Mononuclear cell (primary cell): ENCODE results near the gene RNF38. TPM values are rescaled to one million over a fixed set of nuclear protein-coding genes. Genes with fewer than 3 reads are reported as not detected.
"Not testable (repeated sequence)": the region's sequence is repeated elsewhere in the genome, so short reads cannot be mapped to it uniquely, and the experiment has no call there.

ENCODE experiments used
- H3K27me3 ChIP-seq: 2 replicates; pipeline ENCODE4 v1.6.0; 2011; ENCODE audit warnings: low read length, control low read depth; ENCODE audit not compliant: insufficient read depth
- H3K4me1 ChIP-seq: 2 replicates; pipeline ENCODE4 v1.5.1; 2011; ENCODE audit warnings: mild to moderate bottlenecking, low read length, control low read depth; ENCODE audit not compliant: insufficient read depth
- H3K4me3 ChIP-seq: 2 replicates; pipeline ENCODE4 v1.5.1; 2011; ENCODE audit warnings: mild to moderate bottlenecking, low read length, moderate library complexity
- H3K9me3 ChIP-seq: 2 replicates; pipeline ENCODE4 v1.5.1; 2011; ENCODE audit warnings: low read depth, mild to moderate bottlenecking, control low read depth, low read length
- total RNA-seq: library from RNA; depleted of rRNA; stranded (reverse); fragments of >200 nt; gene quantifications from one replicate; pipeline ENCODE4 v1.2.3, GENCODE V29; 2012

RNF38 gene
- total RNA-seq, 1 donor = 71.8 TPM

DNA sequence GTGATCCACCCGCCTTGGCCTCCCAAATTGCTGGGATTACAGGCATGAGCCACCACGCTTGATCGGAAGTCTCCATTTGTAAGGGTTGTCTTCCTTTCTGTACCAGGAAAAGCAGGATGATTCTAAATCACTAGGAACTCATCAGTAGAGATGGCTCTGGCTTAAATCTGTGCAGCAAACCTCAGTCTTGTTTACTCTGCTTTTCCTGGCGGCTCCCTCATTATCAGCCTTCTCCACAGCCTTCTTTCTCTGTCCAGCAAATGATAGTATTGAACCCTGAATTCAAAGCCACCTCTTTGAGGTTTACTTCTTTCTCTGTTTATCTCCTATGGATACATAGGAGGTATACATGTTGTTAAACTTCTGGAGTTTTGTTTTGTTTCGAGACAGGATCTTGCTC is 98.8 kb downstream of the RNF38 start:
- no peaks in the 10 kb centered on the region for H3K9me3 ChIP-seq
- no peaks in the 10 kb centered on the region for H3K4me1 ChIP-seq
- H3K27me3 ChIP-seq = no peaks in the 10 kb centered on the region
- no peak overlapping the region for H3K4me3 ChIP-seq

DNA sequence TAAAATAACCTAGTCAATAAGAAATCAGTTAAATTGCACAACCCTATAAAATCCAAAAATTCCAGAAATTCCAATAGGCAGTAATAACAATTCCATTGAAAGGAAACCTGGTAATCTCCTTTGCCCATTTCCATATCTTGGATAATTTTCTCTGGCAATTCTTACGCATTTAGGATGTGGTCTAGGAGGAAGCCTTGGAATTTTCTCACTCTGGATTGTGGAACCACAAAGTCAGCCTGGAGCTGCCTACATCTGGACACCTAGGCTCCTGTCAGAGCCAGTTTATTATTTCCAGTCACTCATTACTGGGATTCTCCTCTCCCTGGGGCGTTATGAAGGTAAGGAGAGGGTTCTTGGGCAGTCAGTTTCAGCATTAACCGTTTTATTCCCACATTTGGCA is 101.5 kb downstream of the RNF38 start:
- no peaks in the 10 kb centered on the region for H3K27me3 ChIP-seq
- no peaks in the 10 kb centered on the region for H3K4me1 ChIP-seq
- no peak overlapping the region for H3K4me3 ChIP-seq
- H3K9me3 ChIP-seq = no peaks in the 10 kb centered on the region

DNA sequence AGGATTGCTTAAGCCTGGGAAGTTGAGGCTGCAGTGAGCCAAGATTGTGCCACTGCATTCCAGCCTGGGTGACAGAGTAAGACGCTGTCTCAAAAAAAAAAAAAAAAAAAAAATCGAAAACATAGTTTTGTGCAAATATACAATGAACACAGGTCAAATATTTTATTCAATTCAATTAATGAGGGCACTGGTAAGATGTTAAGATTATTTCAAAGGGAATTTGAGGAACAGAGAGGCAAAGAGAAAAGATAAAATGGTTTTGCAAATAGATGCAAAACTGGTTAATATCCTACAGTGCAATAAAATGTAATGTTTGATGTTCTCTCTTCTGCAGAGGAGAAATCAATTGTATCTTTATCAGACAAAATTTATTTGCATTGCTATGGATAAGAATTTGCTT is 102.3 kb downstream of the RNF38 start:
- H3K9me3 ChIP-seq = no peaks in the 10 kb centered on the region
- no peaks in the 10 kb centered on the region for H3K4me1 ChIP-seq
- H3K4me3 ChIP-seq = no peak overlapping the region
- H3K27me3 ChIP-seq = no peaks in the 10 kb centered on the region

DNA sequence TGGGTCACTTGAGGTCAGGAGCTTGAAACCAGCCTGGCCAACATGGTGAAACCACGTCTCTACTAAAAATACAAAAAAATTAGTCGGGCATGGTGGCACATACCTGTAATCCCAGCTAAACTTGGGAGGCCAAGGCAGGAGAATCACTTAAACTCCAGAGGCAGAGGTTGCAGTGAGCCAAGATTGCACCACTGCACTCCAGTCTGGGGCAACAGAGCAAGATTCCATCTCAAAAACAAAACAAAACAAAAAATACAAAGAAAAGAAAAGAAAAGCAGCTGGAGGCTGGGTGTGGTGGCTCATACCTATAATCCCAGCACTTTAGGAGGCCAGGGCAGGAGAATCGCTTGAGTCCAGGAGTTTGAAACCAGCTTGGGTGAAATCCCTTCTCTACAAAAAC is 105.1 kb downstream of the RNF38 start:
- H3K27me3 ChIP-seq, H3K4me3 ChIP-seq, H3K9me3 ChIP-seq, H3K4me1 ChIP-seq: not testable (repeated sequence)

DNA sequence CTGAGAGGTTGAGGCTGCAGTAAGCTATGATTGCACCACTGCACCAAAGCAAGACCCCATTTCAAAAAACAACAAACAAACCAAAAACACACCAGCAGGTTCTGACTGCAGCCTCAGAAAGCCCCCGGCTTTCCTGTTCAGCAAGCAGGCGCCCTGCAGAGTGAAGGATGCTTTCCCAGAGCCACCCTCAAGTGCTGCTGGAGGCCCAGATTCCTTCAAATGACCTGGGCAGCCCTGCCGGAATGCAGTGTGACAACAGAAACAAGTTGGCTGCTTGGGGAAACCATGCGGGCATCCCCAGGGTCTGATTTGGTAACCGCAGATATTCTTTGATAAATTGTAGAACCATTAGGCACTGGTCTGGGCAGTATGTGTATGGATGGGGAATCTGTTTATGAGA is 106.2 kb downstream of the RNF38 start:
- no peaks in the 10 kb centered on the region for H3K9me3 ChIP-seq
- H3K4me1 ChIP-seq = no peaks in the 10 kb centered on the region
- no peak overlapping the region for H3K4me3 ChIP-seq
- no peaks in the 10 kb centered on the region for H3K27me3 ChIP-seq

DNA sequence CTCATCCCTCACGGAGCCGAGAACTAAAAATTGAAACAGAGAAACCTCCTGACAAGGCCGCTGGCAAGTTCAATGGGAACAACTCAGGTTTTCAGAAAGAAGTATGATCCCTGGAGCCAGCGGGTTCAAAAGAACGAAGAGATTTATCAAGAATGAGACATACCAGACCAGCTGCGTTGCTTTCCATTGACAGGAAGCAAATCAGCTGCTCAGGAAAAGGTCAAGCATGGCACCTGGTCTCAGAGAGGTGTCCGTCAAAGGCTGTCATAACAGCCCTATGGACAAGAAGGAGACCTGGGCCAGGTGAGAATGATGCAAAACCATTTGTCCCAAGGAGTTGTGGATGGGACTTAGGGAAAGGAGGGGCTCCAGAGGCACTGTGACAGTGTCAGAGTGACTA is 106.9 kb downstream of the RNF38 start:
- Histone ChIP-seq H3K27me3 (no peaks in the 10 kb centered on the region), H3K9me3 (no peaks in the 10 kb centered on the region), H3K4me1 (no peaks in the 10 kb centered on the region), H3K4me3 (no peak overlapping the region)

DNA sequence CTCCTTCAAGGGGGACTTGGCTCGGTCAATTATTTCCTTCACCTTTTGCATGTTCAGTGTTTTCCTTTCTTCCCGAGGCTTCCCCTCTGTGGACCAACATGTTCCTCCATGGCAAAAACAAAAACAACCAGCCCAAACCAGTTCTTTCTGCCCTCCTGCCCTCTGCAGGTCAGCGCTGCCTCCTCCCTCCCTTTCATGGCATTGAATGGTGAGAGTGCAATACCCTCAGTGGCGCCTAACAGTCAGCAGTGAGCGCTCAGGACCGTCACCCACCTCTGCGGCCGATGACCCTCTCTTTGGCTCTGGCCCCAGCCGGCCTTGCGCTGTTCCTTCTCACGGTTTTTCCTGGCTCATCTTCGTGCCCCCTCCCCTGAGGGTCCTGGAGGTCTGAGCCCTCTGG is 107.4 kb downstream of the RNF38 start:
- H3K27me3 ChIP-seq = no peaks in the 10 kb centered on the region
- no peak overlapping the region for H3K4me3 ChIP-seq
- H3K4me1 ChIP-seq = no peaks in the 10 kb centered on the region
- no peaks in the 10 kb centered on the region for H3K9me3 ChIP-seq

DNA sequence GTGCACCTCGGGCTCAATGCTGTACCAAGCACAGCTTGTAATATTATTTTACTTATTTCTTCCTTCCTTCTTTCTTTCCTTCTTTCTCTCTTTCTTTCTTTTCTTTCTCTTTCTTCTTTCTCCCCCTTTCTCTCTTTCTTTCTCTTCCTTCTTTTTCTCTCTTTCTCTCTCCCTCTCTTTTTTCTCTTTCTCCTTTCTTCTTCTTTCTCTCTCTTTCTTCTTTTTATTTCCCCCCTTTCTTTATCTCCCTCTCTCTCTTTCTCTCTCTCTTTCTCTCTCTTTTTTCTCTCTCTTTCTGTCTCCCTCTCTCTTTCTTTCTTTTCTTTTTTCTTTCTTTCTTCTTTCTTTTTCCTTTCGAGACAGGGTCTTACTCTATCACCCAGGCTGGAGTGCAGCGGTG is 109.1 kb downstream of the RNF38 start:
- no peak overlapping the region for H3K4me3 ChIP-seq
- no peaks in the 10 kb centered on the region for H3K9me3 ChIP-seq
- H3K27me3 ChIP-seq = no peaks in the 10 kb centered on the region
- no peaks in the 10 kb centered on the region for H3K4me1 ChIP-seq

DNA sequence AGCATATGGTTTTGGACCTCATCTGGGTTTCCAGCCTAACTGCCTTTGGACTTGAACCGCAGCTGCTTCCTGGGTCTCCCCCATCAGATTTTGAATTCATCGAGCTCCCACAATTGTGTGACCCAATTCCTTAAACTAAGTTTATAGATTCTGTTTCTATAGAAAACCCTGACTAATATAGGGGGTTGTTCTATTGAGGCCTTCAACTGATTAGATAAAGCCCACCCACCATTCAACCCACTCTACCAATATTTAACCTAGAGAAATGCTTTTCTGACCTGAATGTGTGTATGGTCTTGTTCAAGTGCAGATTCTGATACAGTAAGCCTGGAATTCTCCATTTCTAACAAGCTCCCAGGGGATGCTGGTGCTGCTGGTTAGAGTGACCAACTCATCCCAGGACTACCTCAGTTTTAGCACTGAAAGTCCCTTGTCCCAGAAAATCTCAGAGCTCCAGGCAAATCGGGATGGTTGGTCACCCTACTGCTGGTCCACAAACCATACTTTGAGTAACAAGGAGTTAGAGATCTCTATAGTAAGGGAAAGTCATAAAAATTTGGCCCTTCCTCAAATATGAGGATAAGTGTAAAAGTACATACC is 110.1 kb downstream of the RNF38 start:
- Histone ChIP-seq H3K27me3 (no peaks in the 10 kb centered on the region), H3K4me3 (no peak overlapping the region), H3K9me3 (no peaks in the 10 kb centered on the region), H3K4me1 (no peaks in the 10 kb centered on the region)

DNA sequence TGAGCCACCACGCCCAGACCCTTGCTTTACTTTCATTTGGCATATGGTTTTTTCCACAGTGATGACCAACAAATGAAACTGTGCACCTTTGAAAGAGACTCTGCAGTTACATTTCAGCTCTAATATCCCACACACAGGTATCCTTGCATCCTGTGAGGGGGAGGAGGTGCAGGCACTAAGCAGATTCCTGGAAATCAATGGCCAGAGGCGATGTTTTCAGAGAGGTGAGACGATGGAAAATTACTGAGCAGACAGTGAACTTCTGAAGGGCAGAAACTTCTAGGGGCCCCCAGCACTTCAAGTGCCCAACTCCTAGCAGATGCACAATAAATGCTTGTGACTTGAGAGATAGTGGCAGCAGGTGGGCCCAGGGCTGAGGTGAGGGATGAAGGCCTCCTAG is 112.0 kb downstream of the RNF38 start:
- Histone ChIP-seq H3K9me3 (no peaks in the 10 kb centered on the region), H3K27me3 (no peaks in the 10 kb centered on the region), H3K4me1 (no peaks in the 10 kb centered on the region), H3K4me3 (no peak overlapping the region)

Other genes starting within 250 kb of the RNF38 start
- 1.0 TPM for gene CCIN, start 230.9 kb downstream of the RNF38 start, total RNA-seq
- gene CLTA, start 209.3 kb downstream of the RNF38 start, total RNA-seq = 77.6 TPM
- gene GNE, start 141.8 kb downstream of the RNF38 start, total RNA-seq = 31.8 TPM
- gene MELK, start 172.6 kb upstream of the RNF38 start, total RNA-seq = 0.94 TPM